HG03175 (cell line): ENCODE measurements around the gene WFDC5.
"Not testable (repeated sequence)": the region's sequence is repeated elsewhere in the genome, so short reads cannot be mapped to it uniquely, and the experiment has no call there.

ENCODE experiments used
- ATAC-seq: cut with Tn5 transposase; IDR thresholded peaks from one replicate; pipeline ENCODE4 v1.9.1; 2021; ENCODE audit warnings: mild to moderate bottlenecking, moderate library complexity; ENCODE audit not compliant: unreplicated experiment

The WFDC5 gene

GRCh38 chr20:45114465-45115385 lies at the start of gene WFDC5:
WFDC5 (minus strand) TSS chr20:45115174; CDS start chr20:45115083, 91 bp downstream.
- ATAC-seq = no peak

- ATAC-seq = no peak
Measured at GRCh38 chr20:45163083-45163803, 48.3 kb upstream of the WFDC5 start.

- no peak for ATAC-seq
Measured at GRCh38 chr20:45157962-45158361, 43.0 kb upstream of the WFDC5 start.

GRCh38 chr20:45156713-45157112 lies 41.7 kb upstream of the WFDC5 start:
- ATAC-seq = no peak

- not testable (repeated sequence) for ATAC-seq
Measured at GRCh38 chr20:45154794-45155193, 39.8 kb upstream of the WFDC5 start.

- ATAC-seq = no peak
Measured at GRCh38 chr20:45154183-45154582, 39.2 kb upstream of the WFDC5 start.

- no peak for ATAC-seq
Measured at GRCh38 chr20:45153752-45154151, 38.8 kb upstream of the WFDC5 start.

GRCh38 chr20:45153147-45153546 lies 38.2 kb upstream of the WFDC5 start:
- ATAC-seq = no peak

GRCh38 chr20:45152405-45152804 lies 37.4 kb upstream of the WFDC5 start:
- no peak for ATAC-seq

GRCh38 chr20:45149062-45149461 lies 34.1 kb upstream of the WFDC5 start:
- ATAC-seq = no peak

- no peak for ATAC-seq
Measured at GRCh38 chr20:45140836-45141235, 25.9 kb upstream of the WFDC5 start.

GRCh38 chr20:45139733-45140375 lies 24.9 kb upstream of the WFDC5 start:
- ATAC-seq = not testable (repeated sequence)

GRCh38 chr20:45138561-45139300 lies 23.8 kb upstream of the WFDC5 start:
- no peak for ATAC-seq

- no peak for ATAC-seq
Measured at GRCh38 chr20:45136911-45137310, 21.9 kb upstream of the WFDC5 start.

- no peak for ATAC-seq
Measured at GRCh38 chr20:45128099-45128498, 13.1 kb upstream of the WFDC5 start.

- ATAC-seq = no peak
Measured at GRCh38 chr20:45124365-45124764, 9.4 kb upstream of the WFDC5 start, which contains the start of gene WFDC12. WFDC12 (minus strand) TSS chr20:45124465; CDS start chr20:45124447, 18 bp downstream.

GRCh38 chr20:45121388-45121787 lies 6.4 kb upstream of the WFDC5 start:
- no peak for ATAC-seq

- ATAC-seq = no peak
Measured at GRCh38 chr20:45119556-45120266, 4.7 kb upstream of the WFDC5 start.

GRCh38 chr20:45118028-45118427 lies 3.1 kb upstream of the WFDC5 start:
- no peak for ATAC-seq

- ATAC-seq = no peak
Measured at GRCh38 chr20:45117581-45117980, 2.6 kb upstream of the WFDC5 start.
